ENCODE results near the gene NLGN1. TPM values are rescaled to one million over a fixed set of nuclear protein-coding genes. Genes with fewer than 3 reads are reported as not detected.

NLGN1 gene
- total RNA-seq, 1 donor, result 6.1 TPM

DNA sequence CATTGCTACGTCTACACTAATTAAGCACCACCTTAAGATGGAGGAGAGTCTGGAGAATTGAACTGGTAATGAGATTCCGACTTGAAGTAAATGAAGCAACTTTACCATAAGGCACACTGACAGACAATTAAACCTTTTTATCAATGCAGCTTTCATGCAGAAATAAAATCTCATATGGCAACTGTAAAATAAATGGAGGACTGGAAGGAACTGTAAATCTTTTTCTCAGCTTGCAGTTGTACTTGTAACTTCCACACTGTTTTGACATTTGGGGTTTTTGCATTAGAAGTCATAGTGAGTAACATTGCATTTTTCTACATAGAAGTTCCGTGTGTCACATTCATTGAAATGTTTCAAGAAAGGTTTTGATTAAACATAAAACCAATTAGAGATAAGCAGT lies 705.3 kb downstream of the NLGN1 start:
- TF ChIP-seq, protein P1, sequence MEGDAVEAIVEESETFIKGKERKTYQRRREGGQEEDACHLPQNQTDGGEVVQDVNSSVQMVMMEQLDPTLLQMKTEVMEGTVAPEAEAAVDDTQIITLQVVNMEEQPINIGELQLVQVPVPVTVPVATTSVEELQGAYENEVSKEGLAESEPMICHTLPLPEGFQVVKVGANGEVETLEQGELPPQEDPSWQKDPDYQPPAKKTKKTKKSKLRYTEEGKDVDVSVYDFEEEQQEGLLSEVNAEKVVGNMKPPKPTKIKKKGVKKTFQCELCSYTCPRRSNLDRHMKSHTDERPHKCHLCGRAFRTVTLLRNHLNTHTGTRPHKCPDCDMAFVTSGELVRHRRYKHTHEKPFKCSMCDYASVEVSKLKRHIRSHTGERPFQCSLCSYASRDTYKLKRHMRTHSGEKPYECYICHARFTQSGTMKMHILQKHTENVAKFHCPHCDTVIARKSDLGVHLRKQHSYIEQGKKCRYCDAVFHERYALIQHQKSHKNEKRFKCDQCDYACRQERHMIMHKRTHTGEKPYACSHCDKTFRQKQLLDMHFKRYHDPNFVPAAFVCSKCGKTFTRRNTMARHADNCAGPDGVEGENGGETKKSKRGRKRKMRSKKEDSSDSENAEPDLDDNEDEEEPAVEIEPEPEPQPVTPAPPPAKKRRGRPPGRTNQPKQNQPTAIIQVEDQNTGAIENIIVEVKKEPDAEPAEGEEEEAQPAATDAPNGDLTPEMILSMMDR (IDR thresholded peaks at IDR 0.05; ENCODE audit: insufficient read depth, low read length), result no peak
- DNase-seq (ENCODE audit: low read depth), result no peak
- no peak overlapping the region for H3K4me3 ChIP-seq (ENCODE audit: low read depth, low read length)

DNA sequence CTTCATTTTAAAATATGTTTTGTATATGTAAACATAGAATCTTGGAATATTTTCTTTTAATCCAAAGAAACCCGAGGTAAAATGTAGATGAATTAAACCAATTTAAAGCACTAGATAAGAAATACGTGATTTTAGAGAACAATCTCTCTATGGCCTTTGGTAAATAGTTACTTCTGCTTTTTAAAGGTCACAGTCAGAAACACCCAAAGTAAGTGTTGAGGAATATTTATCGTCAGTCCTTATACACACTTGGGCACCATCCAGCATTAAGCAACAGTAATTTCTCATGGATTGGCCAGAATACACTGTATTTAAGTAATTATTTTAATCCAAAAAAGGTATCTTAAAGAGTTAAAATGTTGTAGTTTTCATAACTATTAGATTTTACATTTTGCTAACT lies 713.2 kb downstream of the NLGN1 start:
- no peak for DNase-seq (ENCODE audit: low read depth)
- TF ChIP-seq, protein P1 (IDR thresholded peaks at IDR 0.05; ENCODE audit: insufficient read depth, low read length), result no peak
- no peak overlapping the region for H3K4me3 ChIP-seq (ENCODE audit: low read depth, low read length)

DNA sequence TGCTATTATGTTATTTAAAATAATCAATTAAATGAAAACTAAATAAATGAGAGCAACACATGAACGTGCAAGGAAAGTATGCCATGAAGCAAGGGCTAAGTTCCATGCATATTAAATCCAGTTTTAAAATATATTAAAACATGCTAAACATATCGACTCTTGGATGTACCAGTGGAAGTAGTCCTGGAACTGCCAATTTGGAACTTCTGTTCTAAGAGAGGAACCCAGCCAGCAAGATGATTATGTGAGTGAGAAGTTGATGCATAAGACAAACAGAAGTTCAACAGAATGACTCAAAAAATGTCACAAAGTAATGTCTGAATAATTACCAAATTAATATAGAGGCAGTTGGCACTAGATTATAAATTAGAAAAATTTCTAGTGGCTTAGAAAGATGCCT lies 714.2 kb downstream of the NLGN1 start:
- no peak overlapping the region for H3K4me3 ChIP-seq (ENCODE audit: low read depth, low read length)
- TF ChIP-seq, protein P1 (IDR thresholded peaks at IDR 0.05; ENCODE audit: insufficient read depth, low read length), result no peak
- DNase-seq (ENCODE audit: low read depth), result no peak

DNA sequence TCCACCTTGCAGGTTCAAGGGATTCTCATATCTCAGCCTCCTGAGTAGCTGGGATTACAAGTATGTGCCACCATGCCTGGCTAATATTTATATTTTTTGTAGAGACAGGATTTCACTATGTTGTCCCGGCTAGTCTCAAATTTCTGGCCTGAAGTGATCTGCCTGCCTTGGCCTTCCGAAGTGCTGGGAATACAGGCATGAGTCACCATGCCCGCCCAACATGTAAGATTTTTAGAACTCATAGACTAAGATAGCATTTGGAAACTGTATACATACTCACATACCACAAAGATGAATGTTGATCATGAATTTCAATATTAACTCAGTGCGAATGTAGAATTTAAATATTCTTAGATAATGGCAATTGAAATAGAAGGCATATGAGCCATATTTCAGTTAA lies 718.9 kb downstream of the NLGN1 start:
- DNase-seq (ENCODE audit: low read depth), result no peak
- TF ChIP-seq, protein P1 (IDR thresholded peaks at IDR 0.05; ENCODE audit: insufficient read depth, low read length), result no peak
- no peak overlapping the region for H3K4me3 ChIP-seq (ENCODE audit: low read depth, low read length)

DNA sequence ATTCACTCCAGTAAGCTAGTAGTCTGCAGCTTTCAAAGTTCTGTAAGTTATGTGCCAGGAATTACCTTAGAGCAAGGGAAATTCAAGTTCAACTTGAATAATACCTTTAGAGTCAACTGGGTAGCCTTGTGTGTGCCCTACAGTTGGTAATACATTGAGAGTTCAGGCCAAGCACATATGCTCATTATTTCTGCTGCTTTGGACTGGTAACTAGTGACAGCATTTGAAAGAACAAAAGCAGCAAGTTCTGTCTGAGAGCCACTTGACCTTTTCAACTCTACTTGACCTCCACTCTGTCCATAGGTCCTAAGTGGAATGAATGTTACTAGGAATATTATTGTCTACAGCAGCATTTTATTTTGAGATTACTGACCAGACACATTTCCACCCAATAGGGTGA lies 723.5 kb downstream of the NLGN1 start:
- DNase-seq (ENCODE audit: low read depth), result no peak
- TF ChIP-seq, protein P1 (IDR thresholded peaks at IDR 0.05; ENCODE audit: insufficient read depth, low read length), result no peak
- no peak overlapping the region for H3K4me3 ChIP-seq (ENCODE audit: low read depth, low read length)

DNA sequence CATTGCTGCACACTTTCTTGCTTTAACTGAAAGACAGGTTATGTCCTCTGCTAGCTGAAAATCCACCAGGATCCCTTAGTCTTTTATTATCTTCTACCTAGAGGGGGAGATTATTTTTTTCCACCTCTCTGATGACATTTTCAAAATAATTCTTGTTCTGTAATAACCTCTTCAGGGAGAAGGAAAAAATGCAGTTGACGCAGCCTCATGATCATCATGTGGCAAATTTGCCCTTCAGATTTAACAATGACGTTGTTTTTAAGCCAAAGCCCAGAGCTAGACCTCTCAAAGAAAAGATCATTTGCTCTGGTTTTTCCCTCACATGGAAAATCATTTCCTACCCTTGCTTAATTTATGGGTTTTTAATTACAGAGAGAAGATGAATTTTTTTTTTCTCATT lies 724.9 kb downstream of the NLGN1 start:
- H3K4me3 ChIP-seq (ENCODE audit: low read depth, low read length), result no peak overlapping the region
- TF ChIP-seq, protein P1 (IDR thresholded peaks at IDR 0.05; ENCODE audit: insufficient read depth, low read length), result no peak
- no peak for DNase-seq (ENCODE audit: low read depth)

DNA sequence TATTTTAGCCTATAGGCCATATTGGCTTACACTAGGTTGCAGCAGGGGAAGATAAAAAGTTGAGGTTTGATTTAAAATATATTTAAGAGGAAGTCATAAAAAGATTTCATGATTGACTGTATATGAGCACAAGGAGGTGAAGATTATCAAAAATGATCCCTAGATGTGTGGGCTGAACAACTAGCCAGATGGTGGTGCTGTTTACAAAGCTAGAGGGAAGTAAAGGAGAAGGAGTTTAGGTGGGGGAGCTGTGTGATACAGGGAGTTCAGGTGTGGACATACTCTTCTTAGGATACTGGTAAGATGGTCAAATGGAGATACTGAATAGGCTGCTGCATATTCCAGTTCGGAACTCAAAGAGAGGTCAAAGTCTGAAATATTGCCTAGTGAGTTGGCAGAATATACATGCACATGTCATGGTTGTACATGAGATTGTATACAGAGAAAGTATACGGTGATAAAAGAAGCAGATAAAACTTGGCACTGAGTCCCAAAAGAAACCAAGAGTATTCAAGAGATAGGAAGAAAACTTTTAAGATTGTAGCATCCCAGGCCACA lies 727.8 kb downstream of the NLGN1 start:
- TF ChIP-seq, protein P1 (IDR thresholded peaks at IDR 0.05; ENCODE audit: insufficient read depth, low read length), result peak; percentile 73
- peak; percentile 65 for DNase-seq (ENCODE audit: low read depth)
- H3K4me3 ChIP-seq (ENCODE audit: low read depth, low read length), result no peak overlapping the region
